Pons (tissue), 1 donor: ENCODE measurements around the gene ZBTB8B.

Experiments used
- DNase-seq: peaks from one replicate; pipeline ENCODE4 v3.0.0-alpha.2; 2016; ENCODE audit warnings: low spot score

ZBTB8B gene

GRCh38 chr1:32508761-32509160 is 43.9 kb downstream of the ZBTB8B start:
- no peak for DNase-seq

- no peak for DNase-seq
Observed at GRCh38 chr1:32509939-32510338, 45.1 kb downstream of the ZBTB8B start.
